Ishikawa (cell line): ENCODE data around the gene ARID3B.
A peak's percentile ranks its signal among the peaks of the same experiment; 100 is the strongest.

Experiments
- CEBPB ChIP-seq: IDR thresholded peaks from 2 replicates; pipeline ENCODE4 v1.6.1; 2012
- CREB1 ChIP-seq: IDR thresholded peaks from 2 replicates; pipeline ENCODE4 v1.6.1; 2012; ENCODE audit warnings: low read depth
- EGR1 ChIP-seq: IDR thresholded peaks from 2 replicates; pipeline ENCODE4 v1.6.1; 2012
- EP300 ChIP-seq: IDR thresholded peaks from 2 replicates; pipeline ENCODE4 v1.6.1; 2012; ENCODE audit warnings: borderline replicate concordance
- FOXM1 ChIP-seq: IDR thresholded peaks from 2 replicates; pipeline ENCODE4 v1.6.1; 2012; ENCODE audit warnings: low read depth, borderline replicate concordance
- MAX ChIP-seq: IDR thresholded peaks from 2 replicates; pipeline ENCODE4 v1.6.1; 2012
- NFIC ChIP-seq: IDR thresholded peaks from 2 replicates; pipeline ENCODE4 v1.6.1; 2012
- RAD21 ChIP-seq: IDR thresholded peaks from 2 replicates; pipeline ENCODE4 v1.6.1; 2012; ENCODE audit warnings: low read depth
- REST ChIP-seq: IDR thresholded peaks from 2 replicates; pipeline ENCODE4 v1.6.1; 2012; ENCODE audit warnings: low read depth, mild to moderate bottlenecking
- TAF1 ChIP-seq: IDR thresholded peaks from 2 replicates; pipeline ENCODE4 v1.6.1; 2012; ENCODE audit warnings: low read depth, mild to moderate bottlenecking
- TCF12 ChIP-seq: IDR thresholded peaks from 2 replicates; pipeline ENCODE4 v1.6.1; 2012; ENCODE audit warnings: low read depth
- TEAD4 ChIP-seq: IDR thresholded peaks from 2 replicates; pipeline ENCODE4 v1.6.1; 2012
- USF1 ChIP-seq: IDR thresholded peaks from 2 replicates; pipeline ENCODE4 v1.6.1; 2012
- YY1 ChIP-seq: IDR thresholded peaks from 2 replicates; pipeline ENCODE4 v1.6.1; 2012; ENCODE audit warnings: low read depth
- ZBTB7A ChIP-seq: IDR thresholded peaks from 2 replicates; pipeline ENCODE4 v1.6.1; 2012; ENCODE audit warnings: low read depth

The ARID3B gene

GRCh38 chr15:74525945-74526344 is 15.1 kb upstream of the ARID3B start:
- no peak for TF ChIP-seq RAD21
- TF ChIP-seq YY1 = no peak
- TF ChIP-seq ZBTB7A = no peak
- peak; percentile 39; the same call in 1 of the 2 replicates for TF ChIP-seq NFIC
- TF ChIP-seq REST = no peak
- TF ChIP-seq FOXM1 = no peak
- TF ChIP-seq CREB1 = no peak
- TF ChIP-seq EGR1 = no peak
- peak; percentile 51; the same call in 1 of the 2 replicates for TF ChIP-seq TCF12
- no peak for TF ChIP-seq MAX
- TF ChIP-seq USF1 = peak; percentile 85
- TF ChIP-seq TAF1 = no peak
- TF ChIP-seq TEAD4 = peak; percentile 27; the same call in 1 of the 2 replicates
- TF ChIP-seq EP300 = peak; percentile 42; the same call in 1 of the 2 replicates
- 0 out of 2 replicates have a peak, but pooled peaks have one; percentile 2 for TF ChIP-seq CEBPB

GRCh38 chr15:74528876-74529275 is 12.1 kb upstream of the ARID3B start:
- TF ChIP-seq NFIC = no peak
- no peak for TF ChIP-seq REST
- no peak for TF ChIP-seq RAD21
- TF ChIP-seq USF1 = no peak
- TF ChIP-seq EP300 = no peak

- TF ChIP-seq MAX (no peak), NFIC (no peak), RAD21 (no peak), TCF12 (no peak), FOXM1 (no peak), TAF1 (no peak), ZBTB7A (no peak), REST (no peak), EP300 (no peak), CREB1 (no peak), YY1 (no peak), EGR1 (no peak), USF1 (no peak), TEAD4 (no peak), CEBPB (no peak)
Measured at GRCh38 chr15:74529921-74530320, 11.1 kb upstream of the ARID3B start.

- TF ChIP-seq FOXM1 = no peak
- no peak for TF ChIP-seq YY1
- no peak for TF ChIP-seq TAF1
- no peak for TF ChIP-seq REST
- no peak for TF ChIP-seq USF1
- TF ChIP-seq RAD21 = no peak
- no peak for TF ChIP-seq ZBTB7A
- no peak for TF ChIP-seq EGR1
- no peak for TF ChIP-seq EP300
- no peak for TF ChIP-seq TEAD4
- TF ChIP-seq CEBPB = no peak
- TF ChIP-seq TCF12 = no peak
- no peak for TF ChIP-seq NFIC
- no peak for TF ChIP-seq CREB1
- no peak for TF ChIP-seq MAX
Measured at GRCh38 chr15:74530771-74531143, 10.3 kb upstream of the ARID3B start.
